PFSK-1 (cell line): ENCODE results near the gene ROBO2.

ENCODE experiments used
- FOXP2 ChIP-seq: optimal IDR thresholded peaks from 2 replicates; pipeline ENCODE3; 2011; ENCODE audit warnings: borderline replicate concordance, control low read depth, inconsistent platforms; ENCODE audit not compliant: insufficient read depth; ENCODE audit errors: extremely low read length, extremely low read depth
- POLR2AphosphoS5 ChIP-seq: IDR thresholded peaks from 2 replicates; pipeline ENCODE4 v1.6.1; 2012; ENCODE audit warnings: low read depth, mild to moderate bottlenecking, control low read depth, low read length, moderate library complexity
- SIN3A ChIP-seq: IDR thresholded peaks from 2 replicates; pipeline ENCODE4 v1.6.1; 2012; ENCODE audit warnings: mild to moderate bottlenecking, low read length, moderate library complexity, borderline replicate concordance; ENCODE audit not compliant: insufficient read depth
- TAF1 ChIP-seq: IDR thresholded peaks from 2 replicates; pipeline ENCODE4 v1.6.1; 2012; ENCODE audit warnings: low read length, control low read depth, borderline replicate concordance; ENCODE audit not compliant: insufficient read depth
- TF ChIP-seq, protein P1 (sequence below), 2 experiments: IDR thresholded peaks; 2 replicates each; pipeline versions ENCODE4 v1.6.1 to v1.8.0; 2011 to 2012; ENCODE audit warnings: low read depth in 2 of 2, low read length in 2 of 2, control low read depth in 1 of 2, inconsistent platforms in 1 of 2, mild to moderate bottlenecking in 1 of 2, moderate library complexity in 1 of 2; ENCODE audit not compliant: insufficient read depth in 1 of 2

Gene ROBO2

DNA sequence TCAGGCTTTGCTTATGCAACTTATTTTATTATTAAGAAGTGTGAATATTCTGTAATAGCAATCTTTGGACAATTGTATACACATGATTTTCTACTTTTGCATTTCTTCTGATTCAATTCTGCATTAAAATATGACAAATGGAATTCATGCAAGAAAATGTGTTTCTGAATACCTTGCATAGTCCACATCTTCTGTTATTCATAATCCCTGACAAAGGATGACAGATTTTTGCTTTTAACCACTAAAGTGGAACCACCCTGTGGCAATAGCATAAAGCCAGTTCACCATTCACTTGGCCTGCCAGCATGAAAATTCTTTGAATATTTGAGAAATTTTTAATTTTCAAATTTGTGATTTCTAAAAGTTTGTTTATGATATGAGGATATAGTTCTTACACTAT lies 397.0 kb downstream of the ROBO2 start:
- TF ChIP-seq FOXP2 (no peak), SIN3A (no peak), TAF1 (no peak), POLR2AphosphoS5 (no peak)
- TF ChIP-seq, protein P1, sequence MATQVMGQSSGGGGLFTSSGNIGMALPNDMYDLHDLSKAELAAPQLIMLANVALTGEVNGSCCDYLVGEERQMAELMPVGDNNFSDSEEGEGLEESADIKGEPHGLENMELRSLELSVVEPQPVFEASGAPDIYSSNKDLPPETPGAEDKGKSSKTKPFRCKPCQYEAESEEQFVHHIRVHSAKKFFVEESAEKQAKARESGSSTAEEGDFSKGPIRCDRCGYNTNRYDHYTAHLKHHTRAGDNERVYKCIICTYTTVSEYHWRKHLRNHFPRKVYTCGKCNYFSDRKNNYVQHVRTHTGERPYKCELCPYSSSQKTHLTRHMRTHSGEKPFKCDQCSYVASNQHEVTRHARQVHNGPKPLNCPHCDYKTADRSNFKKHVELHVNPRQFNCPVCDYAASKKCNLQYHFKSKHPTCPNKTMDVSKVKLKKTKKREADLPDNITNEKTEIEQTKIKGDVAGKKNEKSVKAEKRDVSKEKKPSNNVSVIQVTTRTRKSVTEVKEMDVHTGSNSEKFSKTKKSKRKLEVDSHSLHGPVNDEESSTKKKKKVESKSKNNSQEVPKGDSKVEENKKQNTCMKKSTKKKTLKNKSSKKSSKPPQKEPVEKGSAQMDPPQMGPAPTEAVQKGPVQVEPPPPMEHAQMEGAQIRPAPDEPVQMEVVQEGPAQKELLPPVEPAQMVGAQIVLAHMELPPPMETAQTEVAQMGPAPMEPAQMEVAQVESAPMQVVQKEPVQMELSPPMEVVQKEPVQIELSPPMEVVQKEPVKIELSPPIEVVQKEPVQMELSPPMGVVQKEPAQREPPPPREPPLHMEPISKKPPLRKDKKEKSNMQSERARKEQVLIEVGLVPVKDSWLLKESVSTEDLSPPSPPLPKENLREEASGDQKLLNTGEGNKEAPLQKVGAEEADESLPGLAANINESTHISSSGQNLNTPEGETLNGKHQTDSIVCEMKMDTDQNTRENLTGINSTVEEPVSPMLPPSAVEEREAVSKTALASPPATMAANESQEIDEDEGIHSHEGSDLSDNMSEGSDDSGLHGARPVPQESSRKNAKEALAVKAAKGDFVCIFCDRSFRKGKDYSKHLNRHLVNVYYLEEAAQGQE (IDR thresholded peaks at IDR 0.05; ENCODE audit: insufficient read depth in 1 of 2, low read depth in 2 of 2, low read length in 2 of 2): no peak

DNA sequence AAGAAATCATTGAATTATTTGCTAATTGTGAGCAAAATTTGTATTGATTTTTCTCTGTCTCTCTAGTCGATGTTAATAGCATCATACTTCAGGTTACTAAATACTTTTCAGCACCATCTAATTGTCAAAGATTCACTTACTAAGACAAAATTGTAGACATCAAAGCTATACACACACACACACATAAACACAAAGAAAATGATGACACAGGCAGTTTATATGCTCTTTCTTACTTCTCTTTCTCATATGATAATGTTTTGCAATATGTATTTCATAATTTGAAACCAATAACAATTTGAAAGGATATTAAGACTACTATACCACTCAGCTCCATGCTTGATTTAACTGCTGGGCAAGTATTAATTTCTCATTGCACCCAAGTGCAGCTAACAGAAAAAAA lies 406.2 kb downstream of the ROBO2 start:
- TF ChIP-seq, protein P1 (IDR thresholded peaks at IDR 0.05; ENCODE audit: insufficient read depth in 1 of 2, low read depth in 2 of 2, low read length in 2 of 2): no peak
- no peak for TF ChIP-seq SIN3A
- no peak for TF ChIP-seq FOXP2
- TF ChIP-seq TAF1: no peak
- TF ChIP-seq POLR2AphosphoS5: no peak

DNA sequence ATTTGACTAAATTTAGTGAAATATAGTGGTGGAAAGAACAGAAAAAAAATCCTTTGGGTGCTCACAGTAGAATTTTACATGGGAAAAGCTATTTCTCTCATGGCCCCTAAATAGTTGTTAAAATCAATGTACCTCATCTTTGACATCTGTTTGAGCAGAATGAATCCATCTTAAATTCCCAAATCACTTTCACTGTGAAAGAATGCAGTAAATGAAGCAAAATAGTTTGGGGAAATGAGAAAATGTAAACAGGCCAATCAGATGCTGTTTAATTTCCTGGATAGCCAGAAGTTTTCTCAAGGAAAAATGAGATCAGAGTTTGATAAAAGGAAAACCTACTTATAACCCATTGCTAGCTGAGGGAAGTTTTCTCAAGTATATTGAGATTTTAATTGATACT lies 406.9 kb downstream of the ROBO2 start:
- TF ChIP-seq TAF1 (no peak), FOXP2 (no peak), SIN3A (no peak), POLR2AphosphoS5 (no peak)
- TF ChIP-seq, protein P1 (IDR thresholded peaks at IDR 0.05; ENCODE audit: insufficient read depth in 1 of 2, low read depth in 2 of 2, low read length in 2 of 2): no peak

DNA sequence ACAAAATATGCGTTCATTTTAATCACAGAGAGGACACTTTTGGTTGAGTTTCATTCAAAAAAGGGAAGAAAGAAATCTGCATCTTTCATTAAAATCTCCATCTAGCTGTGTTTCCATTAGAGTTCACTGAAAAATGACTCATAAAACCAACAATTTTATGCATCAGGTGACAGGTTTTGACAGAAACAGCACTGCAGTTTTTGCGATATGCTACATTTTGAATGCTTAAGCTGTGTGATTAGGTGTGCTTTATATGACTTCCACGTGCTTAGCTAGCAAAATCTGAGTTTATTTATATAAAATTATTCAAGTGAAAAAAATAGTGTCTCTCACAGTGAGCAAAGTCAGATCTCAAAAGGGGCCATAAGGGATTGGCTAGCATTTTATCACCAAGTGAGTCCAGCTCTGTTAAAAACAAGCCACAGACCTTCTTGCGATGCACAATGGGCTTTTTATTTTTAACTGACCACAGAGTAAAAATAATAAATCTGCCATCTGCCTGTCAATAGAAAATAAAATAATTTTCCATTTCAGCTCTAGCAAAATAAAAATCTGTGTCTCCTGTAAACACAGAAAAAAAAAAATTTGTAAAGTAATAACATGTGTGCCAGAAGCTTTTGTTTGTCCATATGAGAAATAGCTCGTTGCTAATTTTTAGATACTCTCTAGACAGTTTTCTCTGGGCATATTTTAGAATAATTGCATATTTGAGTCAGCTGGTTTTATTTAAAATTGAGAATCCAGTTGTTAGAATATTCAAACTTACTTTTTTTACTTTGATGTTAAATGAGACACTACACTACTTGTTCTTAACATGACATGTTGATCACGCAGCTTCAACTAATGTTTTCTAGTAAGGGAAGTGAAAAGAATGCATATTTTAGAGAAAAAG lies 409.8 kb downstream of the ROBO2 start:
- TF ChIP-seq SIN3A: no peak
- TF ChIP-seq FOXP2: no peak
- TF ChIP-seq, protein P1 (IDR thresholded peaks at IDR 0.05; ENCODE audit: insufficient read depth in 1 of 2, low read depth in 2 of 2, low read length in 2 of 2): no peak
- no peak for TF ChIP-seq TAF1
- no peak for TF ChIP-seq POLR2AphosphoS5
